Endothelial cell of umbilical vein (primary cell): Measurements from ENCODE around the gene GET4. TPM values are rescaled to one million over a fixed set of nuclear protein-coding genes. Genes with fewer than 3 reads are reported as not detected.

Source experiments
- BruUV-seq: library from RNA; stranded (reverse); fragments of 400-500 nt; replicated peaks from 2 replicates; lab custom pipeline; 2021; lab: Mats Ljungman, UMichigan
- CTCF ChIA-PET: fragments of 300-600, 350-600 bp; sonication (Branson Sonifier 250); formaldehyde crosslinking; loops from one replicate; lab custom pipeline; 2021; ENCODE audit warnings: antibody characterized with exemption, inconsistent platforms; lab: Charles Lee
- POLR2A ChIA-PET: fragments of 300-600, 350-600 bp; sonication (Branson Sonifier 250); formaldehyde crosslinking; loops from one replicate; lab custom pipeline; 2021; ENCODE audit warnings: antibody characterized with exemption, inconsistent platforms; lab: Charles Lee
- DNase-seq: peaks from one replicate; pipeline ENCODE4 v3.0.0-alpha.2; 2011; ENCODE audit warnings: low read depth, low spot score
- FAIRE-seq: peaks from 2 replicates; lab custom pipeline; 2011; peaks lifted over from hg19 to GRCh38; lab: Jason Lieb, UNC
- H2AFZ ChIP-seq: 2 replicates; pipeline ENCODE4 v1.6.0; 2012; ENCODE audit warnings: low read depth, low read length, control low read depth, inconsistent platforms
- H3K27ac ChIP-seq: 2 replicates; pipeline ENCODE4 v1.5.1; 2011; ENCODE audit warnings: low read depth, mild to moderate bottlenecking, control low read depth, low read length, moderate library complexity; ENCODE audit not compliant: insufficient read depth
- H3K27me3 ChIP-seq, 2 experiments: 2 replicates each; pipeline versions ENCODE4 v1.6.0 to v1.6.1; 2011; ENCODE audit warnings: low read length in 2 of 2, mixed read lengths in 1 of 2; ENCODE audit not compliant: control insufficient read depth in 2 of 2, insufficient read depth in 2 of 2
- H3K36me3 ChIP-seq, 2 experiments: 2 replicates in 1 of 2; 3 replicates in 1 of 2; pipeline ENCODE4 v1.5.1; 2011; ENCODE audit warnings: low read length in 2 of 2, mild to moderate bottlenecking in 1 of 2, moderate library complexity in 1 of 2; ENCODE audit not compliant: control insufficient read depth in 2 of 2, insufficient read depth in 2 of 2; ENCODE audit errors: extremely low read depth in 1 of 2
- H3K4me1 ChIP-seq: 3 replicates; pipeline ENCODE4 v1.5.1; 2011; ENCODE audit warnings: mild to moderate bottlenecking, low read length; ENCODE audit not compliant: control insufficient read depth, insufficient read depth; ENCODE audit errors: extremely low read depth
- H3K4me2 ChIP-seq: 2 replicates; pipeline ENCODE4 v1.6.1; 2011; ENCODE audit warnings: low read length, control low read depth, mixed read lengths; ENCODE audit not compliant: insufficient read depth
- H3K4me3 ChIP-seq, 3 experiments: fragments of 200-600 bp in 1 of 3; sonication (generic), shearing (Covaris generic) in 1 of 3; replicated peaks in 1 of 3; 2 replicates each; pipeline ENCODE4 v1.5.1; 2011 to 2016; ENCODE audit warnings: control low read depth in 3 of 3, low read length in 3 of 3, mild to moderate bottlenecking in 2 of 3, inconsistent platforms in 1 of 3, low read depth in 1 of 3, moderate library complexity in 1 of 3; ENCODE audit not compliant: insufficient read depth in 1 of 3
- H3K79me2 ChIP-seq: 2 replicates; pipeline ENCODE4 v1.6.0; 2012; ENCODE audit warnings: low read length, inconsistent platforms; ENCODE audit not compliant: control insufficient read depth, insufficient read depth
- H3K9ac ChIP-seq: replicated peaks from 2 replicates; pipeline ENCODE3; 2011; ENCODE audit warnings: low read length, control low read depth; ENCODE audit not compliant: insufficient read depth; ENCODE audit errors: extremely low read depth
- H3K9me1 ChIP-seq: replicated peaks from 3 replicates; pipeline ENCODE4 v1.6.0; 2011; ENCODE audit warnings: mild to moderate bottlenecking, low read length; ENCODE audit not compliant: control insufficient read depth, insufficient read depth; ENCODE audit errors: extremely low read depth
- H3K9me3 ChIP-seq: replicated peaks from 2 replicates; pipeline ENCODE4 v1.5.1; 2012; ENCODE audit warnings: low read length, inconsistent platforms; ENCODE audit not compliant: control insufficient read depth, insufficient read depth
- H4K20me1 ChIP-seq: replicated peaks from 2 replicates; pipeline ENCODE3; 2011; ENCODE audit warnings: mild to moderate bottlenecking, low read length; ENCODE audit not compliant: control insufficient read depth, insufficient read depth; ENCODE audit errors: extremely low read depth
- EZH2 ChIP-seq: IDR thresholded peaks from 2 replicates; pipeline ENCODE4 v1.6.1; 2012; ENCODE audit warnings: borderline replicate concordance, low read depth, mild to moderate bottlenecking, moderate library complexity, low read length, inconsistent platforms; ENCODE audit not compliant: severe bottlenecking
- FOS ChIP-seq: IDR thresholded peaks from 2 replicates; pipeline ENCODE4 v1.6.1; 2011; ENCODE audit warnings: mild to moderate bottlenecking, low read length, moderate library complexity, borderline replicate concordance; ENCODE audit not compliant: insufficient read depth
- GATA2 ChIP-seq: IDR thresholded peaks from 2 replicates; pipeline ENCODE4 v1.7.0; 2011; ENCODE audit warnings: low read depth, mild to moderate bottlenecking, moderate library complexity, mixed read lengths, low read length; ENCODE audit not compliant: insufficient read length, insufficient read depth
- JUN ChIP-seq: IDR thresholded peaks from 2 replicates; pipeline ENCODE4 v1.6.1; 2011; ENCODE audit warnings: borderline replicate concordance, low read depth; ENCODE audit not compliant: insufficient read length, insufficient read depth
- MYC ChIP-seq: IDR thresholded peaks from one replicate; pipeline ENCODE4 v1.6.1; 2011; ENCODE audit warnings: mild to moderate bottlenecking, low read depth, low read length
- POLR2A ChIP-seq: IDR thresholded peaks from 2 replicates; pipeline ENCODE4 v1.6.1; 2012; ENCODE audit warnings: low read depth, mild to moderate bottlenecking, control low read depth, low read length
- POLR2AphosphoS5 ChIP-seq: IDR thresholded peaks from 2 replicates; pipeline ENCODE4 v1.6.1; 2012; ENCODE audit warnings: low read depth, mild to moderate bottlenecking, control low read depth, low read length, moderate library complexity; ENCODE audit not compliant: insufficient read depth
- dilution Hi-C: fragments of 300-500 bp; cut with MboI; formaldehyde crosslinking; loops from one replicate; pipeline ENCODE4 v1.15.0; 2019; ENCODE audit warnings: low sequenced_read_pairs; ENCODE audit not compliant: extremely low pct_ligation_motif_present
- intact Hi-C: fragments of 100-400 bp; cut with micrococcal nuclease; formaldehyde crosslinking; loops from one replicate; pipeline ENCODE4 v1.10.0; 2022
- polyA plus RNA-seq, 4 experiments: library from polyadenylated mRNA; depleted of rRNA in 3 of 4; stranded (reverse) in 3 of 4; unstranded in 1 of 4; fragments of >200 nt; gene quantifications; 2 replicates each; pipeline versions ENCODE4 v1.2.1 to v1.2.3, GENCODE V29; 2011 to 2012; ENCODE audit warnings: missing spikeins in 1 of 4
- total RNA-seq: library from RNA; stranded (reverse); gene quantifications from 2 replicates; pipeline ENCODE4 v1.2.3, GENCODE V29; 2021
- TF ChIP-seq, protein P1 (sequence below): IDR thresholded peaks from 2 replicates; pipeline ENCODE4 v1.6.1; 2011; ENCODE audit not compliant: insufficient read depth, insufficient read length
- TF ChIP-seq, protein P2 (sequence below), 2 donors: IDR thresholded peaks; 1 replicate in 1 of 2; 2 replicates in 1 of 2; pipeline ENCODE4 v1.5.1; 2011; ENCODE audit warnings: low read length in 2 of 2, mild to moderate bottlenecking in 2 of 2, moderate library complexity in 2 of 2, control low read depth in 1 of 2, inconsistent platforms in 1 of 2, low read depth in 1 of 2; ENCODE audit not compliant: insufficient read depth in 1 of 2; ENCODE audit errors: extremely low read depth in 1 of 2

GET4 gene
- total and polyA plus RNA-seq, 2 donors (not counting 3 experiments of a cell fraction or from before 2014, with no cell fraction given), result 48.4 to 58.1 TPM

DNA sequence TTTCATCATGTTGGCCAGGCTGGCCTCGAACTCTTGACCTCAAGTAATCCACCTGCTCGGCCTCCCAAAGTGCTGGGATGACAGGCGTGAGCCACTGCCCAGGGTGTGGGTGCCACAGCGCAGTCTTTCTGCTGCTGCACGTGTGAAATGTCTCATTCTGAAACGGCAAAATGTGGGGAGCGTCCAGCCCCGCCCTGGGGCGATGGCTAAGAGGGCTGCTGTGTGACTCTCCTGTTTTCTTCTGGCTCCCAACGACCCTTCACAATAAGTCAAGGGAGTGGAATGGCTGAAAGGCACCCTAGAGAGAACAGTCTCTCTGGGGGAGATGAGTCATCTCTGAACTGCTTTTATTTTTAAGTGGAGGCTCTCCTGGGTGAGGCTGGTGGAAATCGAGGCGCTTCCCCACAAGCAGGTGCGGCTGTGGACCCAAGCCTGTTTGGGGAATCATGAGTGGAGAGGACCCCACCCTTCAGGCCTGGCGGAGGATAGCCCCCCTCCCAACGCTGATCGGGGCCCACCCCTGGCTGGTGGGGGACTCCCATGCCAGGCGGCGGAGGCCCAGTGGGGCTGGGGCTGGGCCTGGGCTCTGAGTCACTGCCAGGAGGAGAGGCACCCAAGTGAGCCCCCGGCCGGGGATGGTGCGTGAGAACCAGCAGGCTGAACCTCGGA, 60.2 kb downstream of the GET4 start:
- no peak overlapping the region for H3K4me2 ChIP-seq

More for the DNA sequence above, 60.2 kb downstream of the GET4 start:
- POLR2A ChIA-PET, result no interaction called here
- dilution Hi-C loops, result no loop called here
- H3K4me3 ChIP-seq, result no peak overlapping the region
- no peak overlapping the region for H2AFZ ChIP-seq
- no peak overlapping the region for H3K9ac ChIP-seq
- H3K79me2 ChIP-seq, result no peaks in the 10 kb centered on the region
- BruUV-seq, result no TSS peak
- H3K27ac ChIP-seq, result no peak overlapping the region
- TF ChIP-seq JUN, result no peak
- TF ChIP-seq, protein P1, sequence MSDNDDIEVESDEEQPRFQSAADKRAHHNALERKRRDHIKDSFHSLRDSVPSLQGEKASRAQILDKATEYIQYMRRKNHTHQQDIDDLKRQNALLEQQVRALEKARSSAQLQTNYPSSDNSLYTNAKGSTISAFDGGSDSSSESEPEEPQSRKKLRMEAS, result no peak
- no peak for TF ChIP-seq GATA2
- TF ChIP-seq POLR2AphosphoS5, result no peak
- TF ChIP-seq, protein P2, sequence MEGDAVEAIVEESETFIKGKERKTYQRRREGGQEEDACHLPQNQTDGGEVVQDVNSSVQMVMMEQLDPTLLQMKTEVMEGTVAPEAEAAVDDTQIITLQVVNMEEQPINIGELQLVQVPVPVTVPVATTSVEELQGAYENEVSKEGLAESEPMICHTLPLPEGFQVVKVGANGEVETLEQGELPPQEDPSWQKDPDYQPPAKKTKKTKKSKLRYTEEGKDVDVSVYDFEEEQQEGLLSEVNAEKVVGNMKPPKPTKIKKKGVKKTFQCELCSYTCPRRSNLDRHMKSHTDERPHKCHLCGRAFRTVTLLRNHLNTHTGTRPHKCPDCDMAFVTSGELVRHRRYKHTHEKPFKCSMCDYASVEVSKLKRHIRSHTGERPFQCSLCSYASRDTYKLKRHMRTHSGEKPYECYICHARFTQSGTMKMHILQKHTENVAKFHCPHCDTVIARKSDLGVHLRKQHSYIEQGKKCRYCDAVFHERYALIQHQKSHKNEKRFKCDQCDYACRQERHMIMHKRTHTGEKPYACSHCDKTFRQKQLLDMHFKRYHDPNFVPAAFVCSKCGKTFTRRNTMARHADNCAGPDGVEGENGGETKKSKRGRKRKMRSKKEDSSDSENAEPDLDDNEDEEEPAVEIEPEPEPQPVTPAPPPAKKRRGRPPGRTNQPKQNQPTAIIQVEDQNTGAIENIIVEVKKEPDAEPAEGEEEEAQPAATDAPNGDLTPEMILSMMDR (IDR thresholded peaks at IDR 0.05; ENCODE audit: extremely low read depth in 1 of 2, insufficient read depth in 1 of 2, low read depth in 1 of 2, low read length in 2 of 2), result no peak
- TF ChIP-seq POLR2A, result no peak
- TF ChIP-seq FOS, result no peak
- TF ChIP-seq EZH2, result no peak
- TF ChIP-seq MYC, result no peak
- CTCF ChIA-PET, result no interaction called here
- H3K27me3 ChIP-seq, result peaks cover 0 to 9% of the 10 kb centered on the region in 2 experiments
- intact Hi-C loops, result no loop called here
- H3K9me1 ChIP-seq, result no peaks in the 10 kb centered on the region
- no peaks in the 10 kb centered on the region for H3K4me1 ChIP-seq
- DNase-seq (no peak), FAIRE-seq (no peak)
- no peaks in the 10 kb centered on the region for H4K20me1 ChIP-seq
- H3K36me3 ChIP-seq, result no peaks in the 10 kb centered on the region
- H3K9me3 ChIP-seq, result no peaks in the 10 kb centered on the region
